HepG2 (cell line): ENCODE results near the gene ZNF563. TPM values are rescaled to one million over a fixed set of nuclear protein-coding genes. Genes with fewer than 3 reads are reported as not detected.

ENCODE experiments used
- CBFB ChIP-seq: sonication (generic); formaldehyde crosslinking; IDR thresholded peaks from 2 replicates; pipeline ENCODE4 v1.4.0; 2020; ENCODE audit warnings: missing genetic modification reagents
- DNMT3B ChIP-seq: conservative IDR thresholded peaks from 2 replicates; pipeline ENCODE4 v1.6.1; 2016; ENCODE audit warnings: missing biosample characterization, control low read depth
- GATA4 ChIP-seq: sonication (generic); IDR thresholded peaks from 2 replicates; pipeline ENCODE4 v1.6.1; 2016; ENCODE audit warnings: antibody characterized with exemption, low read depth, borderline replicate concordance
- GZF1 ChIP-seq: sonication (generic); formaldehyde crosslinking; IDR thresholded peaks from 2 replicates; pipeline ENCODE4 v1.5.1; 2020; ENCODE audit warnings: mild to moderate bottlenecking, missing genetic modification reagents
- KAT7 ChIP-seq: IDR thresholded peaks from 2 replicates; pipeline ENCODE4 v1.6.1; 2018; ENCODE audit warnings: borderline replicate concordance, missing compliant biosample characterization
- MEF2D ChIP-seq: sonication (generic); formaldehyde crosslinking; IDR thresholded peaks from 2 replicates; pipeline ENCODE4 v1.5.1; 2020; ENCODE audit warnings: mild to moderate bottlenecking, missing genetic modification reagents
- SOX6 ChIP-seq, 2 experiments: fragments of 450-650 bp in 1 of 2; sonication (generic) in 1 of 2; formaldehyde crosslinking in 1 of 2; IDR thresholded peaks; 2 replicates each; pipeline versions ENCODE4 v1.4.0 to v1.6.1; 2017 to 2020; ENCODE audit warnings: antibody characterized with exemption in 1 of 2, mild to moderate bottlenecking in 1 of 2, missing genetic modification reagents in 1 of 2
- ZC3H13 ChIP-seq: sonication (generic); formaldehyde crosslinking; IDR thresholded peaks from 2 replicates; pipeline ENCODE4 v1.8.1; 2023; ENCODE audit warnings: mild to moderate bottlenecking, missing genetic modification reagents, moderate library complexity
- ZNF143 ChIP-seq: sonication (generic); formaldehyde crosslinking; IDR thresholded peaks from 2 replicates; pipeline ENCODE4 v1.4.0; 2020; ENCODE audit warnings: missing genetic modification reagents
- ZNF230 ChIP-seq: sonication (generic); formaldehyde crosslinking; IDR thresholded peaks from 2 replicates; pipeline ENCODE4 v1.4.0; 2020; ENCODE audit warnings: mild to moderate bottlenecking, missing genetic modification reagents
- ZNF772 ChIP-seq: sonication (generic); formaldehyde crosslinking; IDR thresholded peaks from 2 replicates; pipeline ENCODE4 v1.5.0; 2020; ENCODE audit warnings: mild to moderate bottlenecking, missing genetic modification reagents
- ZNF891 ChIP-seq: sonication (generic); formaldehyde crosslinking; IDR thresholded peaks from 2 replicates; pipeline ENCODE4 v1.5.0; 2020; ENCODE audit warnings: mild to moderate bottlenecking, missing genetic modification reagents
- ZSCAN21 ChIP-seq: sonication (generic); formaldehyde crosslinking; IDR thresholded peaks from 2 replicates; pipeline ENCODE4 v1.8.0; 2022; ENCODE audit warnings: mild to moderate bottlenecking, missing genetic modification reagents, moderate library complexity, borderline replicate concordance
- polyA plus RNA-seq, 8 experiments: library from polyadenylated mRNA; depleted of rRNA in 3 of 8; stranded (reverse) in 7 of 8; unstranded in 1 of 8; fragments of >200 nt; fragmentation: Illumina TruSeq in 4 of 8; extraction: Trizol in 4 of 8; gene quantifications; 2 replicates each; pipeline versions ENCODE4 v1.2.1 to v1.2.3, GENCODE V29; 2011 to 2016; ENCODE audit warnings: low read depth in 4 of 8, missing spikeins in 1 of 8, mixed read lengths in 1 of 8; ENCODE audit not compliant: insufficient read depth in 1 of 8
- total RNA-seq, 5 experiments: library from RNA; depleted of rRNA; stranded (reverse); fragments of >200 nt; fragmentation: Illumina TruSeq; extraction: Trizol; gene quantifications; 2 replicates each; pipeline ENCODE4 v1.2.3, GENCODE V29; 2016; ENCODE audit warnings: low read depth in 1 of 5
- TF ChIP-seq, protein P1 (sequence below): sonication (generic); formaldehyde crosslinking; IDR thresholded peaks from 2 replicates; pipeline ENCODE4 v1.5.1; 2020; ENCODE audit warnings: mild to moderate bottlenecking, missing genetic modification reagents, borderline replicate concordance
- TF ChIP-seq, protein P2 (sequence below): sonication (generic); formaldehyde crosslinking; IDR thresholded peaks from 2 replicates; pipeline ENCODE4 v1.4.0; 2020; ENCODE audit warnings: missing genetic modification reagents
- TF ChIP-seq, protein P3 (sequence below): IDR thresholded peaks from 2 replicates; pipeline ENCODE4 v1.6.1; 2016; ENCODE audit warnings: low read depth, borderline replicate concordance

The ZNF563 gene
- total and polyA plus RNA-seq, 2 of the 13 experiments (the other 11 are each of a cell fraction or from before 2014, with no cell fraction given): 7.5 to 19.5 TPM

DNA sequence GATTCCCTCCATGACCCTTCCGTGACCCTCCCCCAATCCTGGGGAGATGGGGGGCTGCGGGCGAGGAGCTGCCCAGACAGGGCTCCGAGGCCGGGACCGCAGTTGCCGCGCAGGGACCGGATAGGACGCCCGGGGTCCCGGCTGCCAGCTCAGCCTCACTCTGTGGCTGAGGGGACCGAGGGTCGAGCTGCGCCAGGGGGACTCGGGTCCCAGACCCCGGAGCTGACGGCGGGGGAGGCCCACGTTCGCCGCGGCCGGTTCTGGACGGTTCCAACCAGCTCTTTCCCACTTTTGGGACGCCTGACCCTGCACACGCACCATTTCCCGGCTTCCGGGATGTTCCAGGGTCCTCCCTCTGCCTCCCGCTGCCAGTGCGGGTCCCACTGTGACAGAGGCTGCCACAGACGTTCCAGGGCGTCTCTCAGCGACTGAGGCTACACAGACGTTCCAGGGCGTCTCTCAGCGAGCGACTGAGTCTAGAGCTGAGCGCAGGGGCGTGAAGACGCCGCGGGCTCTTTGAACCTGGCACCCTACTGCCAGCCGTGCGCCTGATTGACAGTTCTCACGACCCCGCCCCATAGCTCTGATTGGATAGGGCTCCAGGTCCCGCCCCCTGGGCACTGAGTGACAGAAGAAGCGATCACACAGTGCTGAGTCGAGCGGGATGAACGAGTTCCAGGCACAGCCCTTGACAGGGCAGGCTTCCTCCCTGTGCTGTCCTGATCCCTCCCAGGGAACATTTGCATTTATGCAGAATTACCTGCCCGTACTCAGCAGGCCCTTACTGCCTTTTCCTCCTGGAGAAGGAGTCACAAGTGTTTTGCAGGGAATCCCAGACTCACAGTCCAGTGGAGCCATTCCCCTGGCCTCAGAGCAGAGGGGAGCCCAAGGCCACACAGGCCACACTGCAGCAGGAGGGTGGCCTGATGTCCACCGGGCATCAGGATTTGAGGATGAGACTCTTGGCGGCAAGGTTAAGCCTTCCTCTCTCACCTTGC, at the start of gene ZNF563 (continued):
- TF ChIP-seq, protein P1, sequence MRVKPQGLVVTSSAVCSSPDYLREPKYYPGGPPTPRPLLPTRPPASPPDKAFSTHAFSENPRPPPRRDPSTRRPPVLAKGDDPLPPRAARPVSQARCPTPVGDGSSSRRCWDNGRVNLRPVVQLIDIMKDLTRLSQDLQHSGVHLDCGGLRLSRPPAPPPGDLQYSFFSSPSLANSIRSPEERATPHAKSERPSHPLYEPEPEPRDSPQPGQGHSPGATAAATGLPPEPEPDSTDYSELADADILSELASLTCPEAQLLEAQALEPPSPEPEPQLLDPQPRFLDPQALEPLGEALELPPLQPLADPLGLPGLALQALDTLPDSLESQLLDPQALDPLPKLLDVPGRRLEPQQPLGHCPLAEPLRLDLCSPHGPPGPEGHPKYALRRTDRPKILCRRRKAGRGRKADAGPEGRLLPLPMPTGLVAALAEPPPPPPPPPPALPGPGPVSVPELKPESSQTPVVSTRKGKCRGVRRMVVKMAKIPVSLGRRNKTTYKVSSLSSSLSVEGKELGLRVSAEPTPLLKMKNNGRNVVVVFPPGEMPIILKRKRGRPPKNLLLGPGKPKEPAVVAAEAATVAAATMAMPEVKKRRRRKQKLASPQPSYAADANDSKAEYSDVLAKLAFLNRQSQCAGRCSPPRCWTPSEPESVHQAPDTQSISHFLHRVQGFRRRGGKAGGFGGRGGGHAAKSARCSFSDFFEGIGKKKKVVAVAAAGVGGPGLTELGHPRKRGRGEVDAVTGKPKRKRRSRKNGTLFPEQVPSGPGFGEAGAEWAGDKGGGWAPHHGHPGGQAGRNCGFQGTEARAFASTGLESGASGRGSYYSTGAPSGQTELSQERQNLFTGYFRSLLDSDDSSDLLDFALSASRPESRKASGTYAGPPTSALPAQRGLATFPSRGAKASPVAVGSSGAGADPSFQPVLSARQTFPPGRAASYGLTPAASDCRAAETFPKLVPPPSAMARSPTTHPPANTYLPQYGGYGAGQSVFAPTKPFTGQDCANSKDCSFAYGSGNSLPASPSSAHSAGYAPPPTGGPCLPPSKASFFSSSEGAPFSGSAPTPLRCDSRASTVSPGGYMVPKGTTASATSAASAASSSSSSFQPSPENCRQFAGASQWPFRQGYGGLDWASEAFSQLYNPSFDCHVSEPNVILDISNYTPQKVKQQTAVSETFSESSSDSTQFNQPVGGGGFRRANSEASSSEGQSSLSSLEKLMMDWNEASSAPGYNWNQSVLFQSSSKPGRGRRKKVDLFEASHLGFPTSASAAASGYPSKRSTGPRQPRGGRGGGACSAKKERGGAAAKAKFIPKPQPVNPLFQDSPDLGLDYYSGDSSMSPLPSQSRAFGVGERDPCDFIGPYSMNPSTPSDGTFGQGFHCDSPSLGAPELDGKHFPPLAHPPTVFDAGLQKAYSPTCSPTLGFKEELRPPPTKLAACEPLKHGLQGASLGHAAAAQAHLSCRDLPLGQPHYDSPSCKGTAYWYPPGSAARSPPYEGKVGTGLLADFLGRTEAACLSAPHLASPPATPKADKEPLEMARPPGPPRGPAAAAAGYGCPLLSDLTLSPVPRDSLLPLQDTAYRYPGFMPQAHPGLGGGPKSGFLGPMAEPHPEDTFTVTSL: peak; percentile 46; the same call in 1 of the 2 replicates
- TF ChIP-seq ZNF772: 0 out of 2 replicates have a peak, but pooled peaks have one; percentile 33
- no peak for TF ChIP-seq SOX6 (IDR thresholded peaks at IDR 0.05)
- peak; percentile 52; the same call in 1 of the 2 replicates for TF ChIP-seq SOX6 (CRISPR knock-in tag; IDR thresholded peaks at IDR 0.05)
- TF ChIP-seq KAT7 (CRISPR knock-in tag): peak; percentile 78; the same call in 1 of the 2 replicates
- TF ChIP-seq, protein P2, sequence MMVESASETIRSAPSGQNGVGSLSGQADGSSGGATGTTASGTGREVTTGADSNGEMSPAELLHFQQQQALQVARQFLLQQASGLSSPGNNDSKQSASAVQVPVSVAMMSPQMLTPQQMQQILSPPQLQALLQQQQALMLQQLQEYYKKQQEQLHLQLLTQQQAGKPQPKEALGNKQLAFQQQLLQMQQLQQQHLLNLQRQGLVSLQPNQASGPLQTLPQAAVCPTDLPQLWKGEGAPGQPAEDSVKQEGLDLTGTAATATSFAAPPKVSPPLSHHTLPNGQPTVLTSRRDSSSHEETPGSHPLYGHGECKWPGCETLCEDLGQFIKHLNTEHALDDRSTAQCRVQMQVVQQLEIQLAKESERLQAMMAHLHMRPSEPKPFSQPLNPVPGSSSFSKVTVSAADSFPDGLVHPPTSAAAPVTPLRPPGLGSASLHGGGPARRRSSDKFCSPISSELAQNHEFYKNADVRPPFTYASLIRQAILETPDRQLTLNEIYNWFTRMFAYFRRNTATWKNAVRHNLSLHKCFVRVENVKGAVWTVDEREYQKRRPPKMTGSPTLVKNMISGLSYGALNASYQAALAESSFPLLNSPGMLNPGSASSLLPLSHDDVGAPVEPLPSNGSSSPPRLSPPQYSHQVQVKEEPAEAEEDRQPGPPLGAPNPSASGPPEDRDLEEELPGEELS (CRISPR knock-in tag): peak; percentile 10; the same call in 1 of the 2 replicates
- peak; percentile 35; the same call in 1 of the 2 replicates for TF ChIP-seq ZNF891 (CRISPR knock-in tag)
- no peak; the same call in 1 of the 2 replicates for TF ChIP-seq ZNF230 (CRISPR knock-in tag)
- TF ChIP-seq MEF2D (CRISPR knock-in tag): peak; percentile 56; the same call in 1 of the 2 replicates
- TF ChIP-seq ZSCAN21: peak; percentile 93
- TF ChIP-seq GZF1: 0 out of 2 replicates have a peak, but pooled peaks have one; percentile 33
- TF ChIP-seq DNMT3B (CRISPR knock-in tag): peak; percentile 57; the same call in 1 of the 2 replicates
- no peak for TF ChIP-seq ZNF143
- peak; percentile 55; the same call in 1 of the 2 replicates for TF ChIP-seq GATA4
- no peak for TF ChIP-seq CBFB (CRISPR knock-in tag)
- TF ChIP-seq, protein P3, sequence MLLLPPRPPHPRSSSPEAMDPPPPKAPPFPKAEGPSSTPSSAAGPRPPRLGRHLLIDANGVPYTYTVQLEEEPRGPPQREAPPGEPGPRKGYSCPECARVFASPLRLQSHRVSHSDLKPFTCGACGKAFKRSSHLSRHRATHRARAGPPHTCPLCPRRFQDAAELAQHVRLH: peak; percentile 56; the same call in 1 of the 2 replicates
- TF ChIP-seq ZC3H13 (CRISPR knock-in tag): 0 out of 2 replicates have a peak, but pooled peaks have one; percentile 50
